GM10266 (cell line): Measurements from ENCODE around the gene BLTP1.

Source experiments
- DNase-seq: peaks from one replicate; pipeline ENCODE4 v3.0.0; 2012; ENCODE audit errors: extremely low spot score
- TF ChIP-seq, protein P1 (sequence below): IDR thresholded peaks from 2 replicates; pipeline ENCODE4 v1.5.1; 2012; ENCODE audit warnings: mild to moderate bottlenecking, low read depth; ENCODE audit not compliant: control insufficient read depth, insufficient read depth; ENCODE audit errors: missing control alignments

The BLTP1 gene

DNA sequence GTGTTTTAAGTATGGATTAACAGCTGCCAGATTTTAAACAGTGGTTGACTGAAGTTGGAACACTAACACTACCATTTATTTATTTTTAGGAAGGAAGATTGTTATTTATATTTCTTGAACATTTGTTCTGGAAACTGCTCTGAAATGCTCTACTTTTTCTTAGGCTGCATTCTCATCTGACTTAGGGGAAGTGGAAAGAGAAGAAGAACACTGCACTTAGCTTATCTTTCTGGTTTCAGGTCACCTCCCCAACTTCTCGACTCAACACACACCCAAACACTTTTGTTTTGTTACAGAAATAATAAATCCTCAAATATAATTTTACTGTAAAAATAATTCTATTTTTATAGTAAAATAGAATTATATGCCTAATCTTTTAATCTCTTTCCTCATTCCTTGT is 18.6 kb downstream of the BLTP1 start:
- DNase-seq: no peak
- TF ChIP-seq, protein P1, sequence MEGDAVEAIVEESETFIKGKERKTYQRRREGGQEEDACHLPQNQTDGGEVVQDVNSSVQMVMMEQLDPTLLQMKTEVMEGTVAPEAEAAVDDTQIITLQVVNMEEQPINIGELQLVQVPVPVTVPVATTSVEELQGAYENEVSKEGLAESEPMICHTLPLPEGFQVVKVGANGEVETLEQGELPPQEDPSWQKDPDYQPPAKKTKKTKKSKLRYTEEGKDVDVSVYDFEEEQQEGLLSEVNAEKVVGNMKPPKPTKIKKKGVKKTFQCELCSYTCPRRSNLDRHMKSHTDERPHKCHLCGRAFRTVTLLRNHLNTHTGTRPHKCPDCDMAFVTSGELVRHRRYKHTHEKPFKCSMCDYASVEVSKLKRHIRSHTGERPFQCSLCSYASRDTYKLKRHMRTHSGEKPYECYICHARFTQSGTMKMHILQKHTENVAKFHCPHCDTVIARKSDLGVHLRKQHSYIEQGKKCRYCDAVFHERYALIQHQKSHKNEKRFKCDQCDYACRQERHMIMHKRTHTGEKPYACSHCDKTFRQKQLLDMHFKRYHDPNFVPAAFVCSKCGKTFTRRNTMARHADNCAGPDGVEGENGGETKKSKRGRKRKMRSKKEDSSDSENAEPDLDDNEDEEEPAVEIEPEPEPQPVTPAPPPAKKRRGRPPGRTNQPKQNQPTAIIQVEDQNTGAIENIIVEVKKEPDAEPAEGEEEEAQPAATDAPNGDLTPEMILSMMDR: no peak

DNA sequence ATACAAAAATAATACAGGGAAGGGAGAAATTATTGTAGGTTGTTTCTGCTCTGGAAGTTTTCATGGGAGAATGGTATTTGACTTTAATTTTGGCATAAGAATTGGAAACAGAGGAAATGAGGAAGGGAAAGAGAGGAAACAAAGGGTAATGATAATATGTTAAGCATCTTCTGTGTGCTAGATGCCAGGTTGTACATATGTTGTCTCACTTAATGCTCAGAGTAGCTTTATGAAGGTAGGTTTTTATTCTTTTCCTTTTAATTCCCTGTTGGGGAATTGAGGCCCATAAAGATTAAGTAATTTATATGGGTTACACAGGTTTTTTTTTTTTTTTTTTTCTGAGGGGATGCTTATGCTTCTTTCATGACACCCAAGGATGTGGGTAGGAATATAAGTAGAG is 19.2 kb downstream of the BLTP1 start:
- TF ChIP-seq, protein P1: no peak
- no peak for DNase-seq

DNA sequence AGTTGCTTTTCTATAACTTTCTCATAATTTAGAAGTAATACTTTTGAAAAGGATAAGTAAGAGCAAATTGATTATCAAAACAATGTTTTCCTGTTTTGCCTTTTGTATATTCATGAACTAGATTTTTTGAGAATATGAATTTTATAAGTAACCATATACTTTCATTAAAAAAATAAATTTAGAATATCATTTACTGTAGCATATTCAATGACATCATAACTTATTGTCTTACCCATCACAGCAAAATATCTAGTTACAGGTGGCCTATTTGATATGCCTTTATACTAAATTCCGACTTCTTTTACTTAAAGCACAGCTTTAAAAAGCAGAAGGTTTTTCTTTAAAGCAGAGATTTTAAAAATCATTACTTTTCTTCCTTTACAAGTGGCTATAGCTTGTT is 20.1 kb downstream of the BLTP1 start:
- DNase-seq: no peak
- TF ChIP-seq, protein P1: no peak

DNA sequence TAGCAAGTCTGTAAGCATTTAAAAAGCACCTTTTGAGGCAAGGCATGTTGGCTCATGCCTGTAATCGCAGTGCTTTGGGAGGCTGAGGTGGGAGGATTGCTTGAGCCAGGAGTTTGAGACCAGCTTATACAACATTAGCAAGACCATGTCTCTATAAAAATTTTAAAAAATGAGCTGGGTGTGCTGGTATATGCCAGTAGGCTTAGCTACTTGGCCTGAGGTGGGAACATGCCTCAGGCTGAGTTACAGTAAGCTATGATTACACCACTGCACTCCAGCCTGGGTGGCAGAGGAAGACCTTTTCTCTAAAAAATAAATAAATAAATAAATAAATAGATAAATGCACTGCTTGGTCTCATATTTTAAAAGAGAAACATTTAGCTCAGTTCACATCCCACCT is 26.8 kb downstream of the BLTP1 start:
- TF ChIP-seq, protein P1: no peak
- no peak for DNase-seq

DNA sequence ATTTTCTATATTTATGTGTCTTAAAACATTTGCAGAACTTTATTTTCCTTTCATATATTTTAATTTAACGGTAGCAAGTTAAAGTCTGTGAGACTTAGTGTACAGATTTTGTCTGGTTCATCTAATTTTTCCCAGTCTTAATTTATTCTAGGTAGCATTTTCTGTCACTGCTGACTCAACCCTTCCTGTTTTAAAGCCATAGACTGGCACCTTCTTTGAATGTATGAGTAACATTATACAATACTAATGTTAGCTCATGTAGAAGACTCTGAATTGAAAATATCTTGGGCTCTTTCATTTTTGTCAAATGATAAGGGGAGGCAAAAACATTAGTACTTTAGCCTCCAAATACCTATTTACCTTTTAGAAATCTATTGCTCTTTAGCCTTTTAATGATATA is 43.6 kb downstream of the BLTP1 start:
- TF ChIP-seq, protein P1: no peak
- no peak for DNase-seq
